GM21786 (cell line): Measurements from ENCODE around the gene BMP8A.
"Not testable (repeated sequence)": the region's sequence is repeated elsewhere in the genome, so short reads cannot be mapped to it uniquely, and the experiment has no call there.

Experiments
- ATAC-seq: cut with Tn5 transposase; IDR thresholded peaks from one replicate; pipeline ENCODE4 v1.9.1; 2021; ENCODE audit not compliant: unreplicated experiment

The BMP8A gene

DNA sequence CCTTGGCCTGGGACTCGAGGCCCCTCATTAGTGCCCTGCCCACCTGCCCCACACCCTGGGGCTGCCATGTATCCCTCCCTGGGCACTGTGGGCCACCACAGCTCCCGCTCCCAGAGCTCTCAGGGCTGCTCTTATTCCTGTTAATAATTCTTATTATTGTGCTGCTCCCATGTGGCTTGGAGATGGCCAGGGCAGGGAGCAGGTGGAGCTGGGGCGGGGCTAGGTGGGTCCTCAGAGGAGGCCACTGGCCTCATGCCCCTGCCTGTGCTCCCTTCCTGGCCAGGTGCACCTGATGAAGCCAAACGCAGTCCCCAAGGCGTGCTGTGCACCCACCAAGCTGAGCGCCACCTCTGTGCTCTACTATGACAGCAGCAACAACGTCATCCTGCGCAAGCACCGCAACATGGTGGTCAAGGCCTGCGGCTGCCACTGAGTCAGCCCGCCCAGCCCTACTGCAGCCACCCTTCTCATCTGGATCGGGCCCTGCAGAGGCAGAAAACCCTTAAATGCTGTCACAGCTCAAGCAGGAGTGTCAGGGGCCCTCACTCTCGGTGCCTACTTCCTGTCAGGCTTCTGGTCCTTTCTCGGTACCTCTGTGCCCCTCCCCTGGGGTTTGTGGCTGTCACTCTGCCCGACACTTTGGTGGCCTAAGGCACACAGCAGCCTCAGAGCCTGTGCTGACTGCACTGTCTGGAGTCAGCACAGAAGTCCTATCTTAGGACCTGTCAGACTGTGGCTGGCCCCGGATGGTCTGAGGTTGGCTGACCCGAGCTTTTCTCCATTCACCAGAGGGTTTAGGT is 34.1 kb downstream of the BMP8A start:
- peak; percentile 96 for ATAC-seq

DNA sequence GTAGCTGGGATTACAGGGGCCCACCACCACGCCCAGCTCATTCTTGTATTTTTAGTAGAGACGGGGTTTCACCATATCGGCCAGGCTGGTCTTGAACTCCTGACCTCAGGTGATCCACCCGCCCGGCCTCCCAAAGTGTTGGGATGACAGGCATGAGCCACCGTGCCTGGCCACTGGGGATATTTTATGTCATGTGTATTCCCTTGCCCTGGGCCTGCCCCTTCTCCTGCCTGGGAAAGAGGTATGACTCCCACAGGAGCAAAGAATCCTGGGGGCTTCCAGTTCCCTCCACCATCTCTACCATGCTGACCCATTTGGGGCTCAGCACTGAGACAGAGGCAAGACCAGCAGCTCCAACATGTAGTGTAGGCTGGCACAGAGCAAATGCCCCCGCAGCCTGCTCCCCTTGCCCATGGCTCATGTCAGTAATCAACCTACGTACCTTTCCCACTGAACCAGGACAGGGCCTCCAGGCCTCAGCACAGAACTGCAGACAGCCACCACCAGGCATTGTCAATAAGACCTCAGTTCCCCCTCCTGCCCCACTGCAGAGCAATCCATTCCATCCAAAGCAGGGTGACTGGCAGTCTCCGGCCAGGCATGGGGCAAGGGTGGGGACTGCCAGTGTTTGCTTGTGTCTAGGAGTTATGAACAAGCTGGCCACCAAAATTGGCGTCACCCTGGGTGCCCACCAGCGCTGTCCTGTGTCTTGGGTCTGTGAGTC is 35.2 kb downstream of the BMP8A start:
- ATAC-seq: no peak

DNA sequence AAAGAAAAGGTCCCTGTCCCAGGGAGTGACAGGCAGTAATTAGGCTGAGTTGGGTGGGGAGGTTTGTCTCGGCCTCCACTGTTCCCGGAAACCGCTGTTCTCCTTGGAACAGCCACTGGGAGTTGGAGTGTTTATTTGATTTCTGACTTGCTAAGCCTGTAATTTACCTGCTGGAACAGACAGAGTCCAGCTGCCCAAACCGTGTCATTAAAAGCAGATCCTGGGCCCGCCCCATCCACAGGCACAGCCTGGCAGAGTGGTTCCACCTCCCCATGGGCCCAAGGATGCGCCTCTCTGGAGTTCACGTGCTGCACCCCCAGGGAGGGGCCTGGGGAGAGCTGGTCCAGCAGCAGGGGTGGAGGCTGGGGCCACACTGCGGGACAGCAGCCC is 35.7 kb downstream of the BMP8A start:
- not testable (repeated sequence) for ATAC-seq

GRCh38 chr1:39528082-39528481 is 36.6 kb downstream of the BMP8A start:
- no peak for ATAC-seq

GRCh38 chr1:39529901-39530535 is 38.6 kb downstream of the BMP8A start:
- no peak for ATAC-seq

DNA sequence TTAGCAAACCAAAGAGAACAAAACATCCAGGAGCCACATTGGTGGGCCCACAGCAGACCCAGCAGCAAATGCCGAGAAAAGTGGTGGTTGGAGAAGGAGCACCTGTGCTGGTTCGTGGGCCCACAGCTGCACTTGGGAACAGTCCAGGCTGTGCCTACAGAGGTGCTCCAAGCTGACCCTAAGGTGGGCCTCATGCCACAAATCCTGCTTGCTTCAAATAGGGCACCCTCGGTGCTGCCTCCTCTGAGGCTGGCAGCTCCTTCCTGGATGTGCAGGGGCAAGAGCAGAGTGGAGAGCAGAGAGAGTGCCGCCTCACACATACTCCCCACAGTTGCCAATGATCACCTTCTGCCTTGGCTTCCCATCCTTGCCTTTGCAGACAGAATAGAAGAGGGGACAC is 40.1 kb downstream of the BMP8A start:
- no peak for ATAC-seq

DNA sequence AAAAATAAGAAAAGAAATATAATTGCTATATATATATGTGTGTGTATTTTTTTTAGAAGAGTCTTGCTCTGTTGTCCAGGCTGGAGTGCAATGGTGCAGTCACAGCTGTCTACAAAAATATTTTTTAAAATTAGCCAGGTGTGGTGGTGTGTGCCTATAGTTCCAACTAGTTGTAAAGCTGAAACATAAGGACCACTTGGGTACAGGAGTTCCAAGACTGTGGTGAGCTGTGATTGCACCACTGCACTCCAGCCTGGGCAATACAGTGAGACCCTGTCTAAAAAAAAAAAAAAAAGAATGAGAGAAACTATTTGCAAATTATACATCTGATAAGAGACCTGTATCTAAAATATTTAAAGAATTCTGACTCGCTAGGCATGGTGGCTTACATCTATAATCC is 42.0 kb downstream of the BMP8A start:
- ATAC-seq: no peak

DNA sequence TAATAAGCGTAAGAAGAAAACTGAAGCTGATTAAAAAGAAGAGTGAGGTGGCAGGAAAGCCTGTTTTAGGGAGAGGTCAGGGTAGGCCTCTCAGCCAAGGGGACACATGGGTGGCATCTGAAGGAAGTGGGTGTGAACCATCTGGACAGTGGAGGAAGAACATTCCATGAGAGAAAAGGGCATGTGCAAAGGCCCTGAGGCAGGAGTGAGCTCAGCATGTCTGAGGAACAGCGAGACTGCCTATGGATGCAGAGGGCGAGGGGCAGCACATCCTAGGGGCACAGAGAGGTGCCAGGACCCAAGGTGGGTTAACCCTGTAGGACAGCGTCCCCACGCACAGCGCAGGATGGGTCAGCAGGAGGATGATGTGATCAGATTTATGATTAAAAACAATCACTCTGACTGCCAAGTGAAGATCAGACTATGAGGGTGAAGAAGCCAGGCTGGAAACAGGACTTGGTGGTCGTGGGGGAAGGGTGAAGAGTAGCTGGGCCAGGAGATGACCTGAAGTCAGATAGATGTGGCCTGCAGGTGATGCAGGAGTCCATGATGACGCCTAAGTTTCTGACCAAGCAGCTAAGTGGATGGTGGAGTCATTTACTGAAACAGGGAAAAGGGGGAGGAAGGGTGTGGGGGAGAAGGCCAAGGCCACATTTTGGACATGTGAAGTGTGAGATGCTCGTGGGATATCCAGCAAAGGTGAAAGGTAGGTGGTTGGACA is 47.3 kb downstream of the BMP8A start:
- ATAC-seq: no peak

DNA sequence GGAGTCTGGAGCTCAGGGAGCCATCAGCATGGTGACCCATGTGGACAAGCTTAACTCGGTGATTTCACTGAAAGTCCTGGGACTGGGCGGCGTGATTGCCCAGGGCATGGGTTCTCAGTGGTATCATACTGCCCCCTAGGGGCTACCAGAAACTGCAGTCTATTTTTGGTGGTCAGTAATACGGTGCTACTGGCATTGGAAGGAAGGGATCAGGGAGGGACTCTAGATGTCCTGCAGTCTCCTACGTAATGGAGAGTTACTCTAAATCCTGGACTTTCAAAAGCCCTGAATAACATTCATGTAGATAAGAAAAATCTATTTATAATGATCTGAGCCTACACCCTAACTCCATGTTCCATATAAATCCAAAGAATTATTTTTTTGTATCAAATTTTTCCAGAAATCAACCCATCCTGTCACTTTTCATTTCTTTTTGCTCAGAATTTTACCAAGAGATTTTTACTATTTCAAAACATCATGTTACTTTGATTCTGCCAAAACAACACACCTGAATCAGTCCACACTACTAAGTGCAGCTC is 47.9 kb downstream of the BMP8A start:
- ATAC-seq: peak; percentile 55

- no peak for ATAC-seq
Measured at GRCh38 chr1:39540504-39541031, 49.1 kb downstream of the BMP8A start.

GRCh38 chr1:39542924-39543323 is 51.5 kb downstream of the BMP8A start:
- no peak for ATAC-seq

GRCh38 chr1:39544327-39544726 is 52.9 kb downstream of the BMP8A start:
- ATAC-seq: no peak

- no peak for ATAC-seq
Measured at GRCh38 chr1:39545531-39545930, 54.1 kb downstream of the BMP8A start.

DNA sequence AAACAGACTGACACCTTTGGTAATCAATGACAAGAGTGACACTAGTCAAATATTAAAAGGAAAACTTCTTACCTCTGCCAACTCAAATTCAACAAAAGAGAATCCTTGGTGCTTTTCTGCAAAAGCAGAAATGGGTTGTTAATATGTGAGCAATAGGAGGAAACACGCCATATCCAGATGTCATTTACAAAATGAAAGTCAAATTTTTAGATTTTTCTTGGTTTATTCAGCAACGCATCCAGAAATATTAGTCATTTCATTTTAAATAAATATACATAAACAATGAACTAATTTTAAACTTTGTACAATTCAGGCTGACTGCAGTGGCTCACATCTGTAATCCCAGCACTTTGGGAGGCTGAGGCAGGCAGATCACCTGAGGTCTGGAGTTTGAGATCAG is 62.8 kb downstream of the BMP8A start:
- no peak for ATAC-seq

DNA sequence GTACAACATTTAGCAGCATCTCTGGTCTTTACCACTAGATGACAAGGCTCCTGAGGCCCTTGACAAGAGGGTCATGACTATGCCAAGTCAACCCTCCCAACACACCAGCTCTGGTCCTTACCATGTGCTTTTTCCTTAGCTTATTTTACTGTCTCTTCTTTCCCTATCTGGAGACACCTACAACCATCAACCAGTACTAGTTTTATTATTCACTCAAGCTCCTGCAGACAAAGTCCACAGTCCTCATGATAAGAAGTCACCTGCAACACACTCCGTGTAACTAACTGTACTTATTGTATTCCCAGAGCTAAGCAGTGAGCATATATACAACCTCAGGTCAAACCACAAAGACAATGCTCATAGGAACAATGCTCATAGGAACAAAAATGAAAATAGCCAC is 69.8 kb downstream of the BMP8A start:
- no peak for ATAC-seq

DNA sequence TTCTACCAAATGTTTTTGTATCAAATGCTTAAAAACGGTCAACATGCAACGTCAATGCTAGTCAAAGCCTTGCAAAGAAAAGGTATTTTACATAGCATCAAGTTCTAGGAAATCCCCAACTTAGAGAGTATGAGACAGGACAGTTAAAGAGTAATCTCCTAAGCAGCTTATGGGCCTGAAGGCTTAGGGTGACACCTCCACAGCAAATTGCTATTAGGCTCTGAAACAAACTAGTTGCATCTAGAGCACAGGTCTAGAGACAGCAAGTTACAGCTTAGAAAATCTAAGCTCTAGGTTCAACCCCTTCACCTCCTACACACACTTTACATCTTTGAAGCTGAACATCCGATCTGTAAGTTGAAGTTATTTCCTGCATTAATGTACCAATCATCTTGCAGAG is 71.5 kb downstream of the BMP8A start:
- no peak for ATAC-seq

DNA sequence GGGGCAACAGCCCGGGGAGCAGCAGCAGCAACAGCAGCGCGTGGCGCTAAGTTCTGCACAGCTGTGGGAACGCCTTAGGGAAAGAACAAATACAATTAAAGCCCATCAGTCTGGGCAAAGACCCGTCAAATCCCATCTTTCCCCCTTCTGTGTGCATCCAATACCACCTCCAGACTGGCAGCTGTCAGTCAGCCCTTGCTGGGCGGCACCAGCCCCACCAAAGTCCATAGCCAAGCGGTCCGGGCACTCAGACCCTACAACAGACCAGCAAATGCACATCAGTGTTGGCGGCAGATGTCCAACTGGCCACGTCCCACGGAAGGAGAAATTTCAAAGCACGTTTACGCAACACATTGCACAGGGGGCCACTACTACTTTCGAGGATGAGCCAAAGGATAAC is 72.2 kb downstream of the BMP8A start:
- ATAC-seq: no peak

DNA sequence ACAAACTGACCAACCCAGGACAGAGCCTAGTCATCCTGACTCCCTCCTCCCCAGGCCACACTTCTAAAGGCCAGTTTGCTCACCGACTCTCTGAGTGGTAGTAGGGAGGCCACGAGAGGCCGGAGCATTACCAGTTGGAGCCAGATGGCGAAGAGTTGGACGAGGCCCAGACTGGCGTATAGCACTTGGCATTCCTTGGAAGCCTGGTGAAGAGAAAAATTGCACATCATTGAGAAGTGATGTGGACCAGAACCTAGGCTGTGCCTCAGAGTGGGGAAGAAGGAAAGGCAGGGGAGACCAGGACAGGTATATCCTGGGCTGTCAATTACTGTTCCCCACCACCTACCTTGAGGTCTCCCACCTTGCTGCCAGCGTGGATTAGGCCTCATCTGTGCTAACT is 72.9 kb downstream of the BMP8A start:
- no peak for ATAC-seq

DNA sequence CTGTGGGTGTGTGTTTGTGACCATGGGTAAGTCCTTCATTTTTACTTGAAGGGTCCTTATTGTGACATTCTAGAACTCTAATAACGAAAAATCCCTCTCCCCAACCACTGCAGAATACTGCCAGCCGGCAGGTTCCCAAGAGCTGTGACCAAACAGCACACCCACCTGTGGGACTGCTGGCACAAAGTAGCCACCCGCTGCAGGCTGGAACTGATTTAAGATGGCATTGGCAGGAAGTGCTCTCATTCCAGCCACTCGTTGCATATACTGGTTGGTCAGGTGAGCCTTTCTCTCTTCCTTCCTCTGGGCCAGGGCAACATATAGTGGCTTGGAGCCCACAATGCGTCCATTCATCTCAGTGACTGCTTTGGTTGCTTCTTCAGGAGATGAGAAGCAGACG is 73.5 kb downstream of the BMP8A start:
- ATAC-seq: no peak

DNA sequence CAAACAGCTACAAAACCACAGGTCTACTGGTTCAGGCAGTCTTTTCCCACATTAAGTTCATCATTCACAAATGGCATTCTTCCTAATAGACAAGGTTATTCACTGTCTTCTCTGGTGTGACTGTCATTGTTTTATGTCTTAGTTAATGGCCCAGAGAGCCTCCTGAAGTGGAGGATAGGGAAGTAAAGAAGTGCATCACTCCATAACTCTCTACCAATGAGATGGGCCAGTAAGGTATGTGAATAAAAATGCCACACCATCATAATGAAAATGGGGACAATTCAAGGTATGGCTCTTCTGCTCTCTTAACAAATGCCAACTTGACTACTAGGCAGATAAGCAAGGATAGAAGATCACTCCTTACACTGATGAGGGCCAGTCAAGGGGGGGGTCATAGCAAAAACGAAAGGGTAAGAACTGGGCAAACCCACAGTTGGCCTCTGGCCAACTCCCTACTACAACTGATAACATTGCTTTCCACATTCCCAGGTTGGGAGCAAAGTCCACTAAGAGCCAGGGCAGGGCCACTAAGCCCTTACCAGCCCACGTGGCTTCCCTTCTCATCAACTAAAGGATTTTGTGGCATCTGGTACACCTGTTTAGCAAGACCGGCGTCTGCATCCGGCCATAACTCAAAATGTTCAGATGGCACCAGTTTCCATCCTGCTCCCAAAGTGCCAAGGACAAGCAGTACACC is 75.2 kb downstream of the BMP8A start:
- ATAC-seq: no peak
